KMS-11 (cell line): ENCODE results near the gene SACS.

ENCODE experiments used
- H2AFZ ChIP-seq: fragments of 200-600 bp; sonication (generic); 2 replicates; pipeline ENCODE4 v1.6.1; 2016; ENCODE audit warnings: antibody characterized with exemption, mixed run types, low read depth
- H3K27ac ChIP-seq: fragments of 200-600 bp; sonication (generic); 2 replicates; pipeline ENCODE4 v1.6.1; 2016; ENCODE audit warnings: mild to moderate bottlenecking, mixed run types
- H3K27me3 ChIP-seq: fragments of 200-600 bp; sonication (generic); 2 replicates; pipeline ENCODE4 v1.6.1; 2017; ENCODE audit warnings: mild to moderate bottlenecking, low read depth, mixed run types, moderate library complexity; ENCODE audit not compliant: insufficient read depth
- H3K36me3 ChIP-seq: fragments of 200-600 bp; sonication (generic); 2 replicates; pipeline ENCODE4 v1.6.1; 2017; ENCODE audit warnings: mild to moderate bottlenecking, mixed run types; ENCODE audit not compliant: insufficient read depth
- H3K4me1 ChIP-seq: fragments of 200-600 bp; sonication (generic); 2 replicates; pipeline ENCODE4 v1.6.1; 2016; ENCODE audit warnings: mild to moderate bottlenecking, low read depth, mixed run types; ENCODE audit not compliant: poor library complexity, severe bottlenecking
- H3K4me2 ChIP-seq: fragments of 200-600 bp; sonication (generic); 2 replicates; pipeline ENCODE4 v1.7.0; 2016; ENCODE audit warnings: mild to moderate bottlenecking, mixed run types
- H3K4me3 ChIP-seq: fragments of 200-600 bp; sonication (generic); IDR thresholded peaks from 2 replicates; pipeline ENCODE4 v1.6.1; 2017; ENCODE audit warnings: low read depth, low read length, mixed read lengths; ENCODE audit not compliant: insufficient read depth
- H3K79me2 ChIP-seq: fragments of 200-600 bp; sonication (generic); 2 replicates; pipeline ENCODE4 v1.6.1; 2016; ENCODE audit warnings: low read depth, mixed run types; ENCODE audit not compliant: insufficient read depth
- H3K9ac ChIP-seq: fragments of 200-600 bp; sonication (generic); 2 replicates; pipeline ENCODE4 v1.6.1; 2016; ENCODE audit warnings: mild to moderate bottlenecking, mixed run types
- H4K20me1 ChIP-seq: fragments of 200-600 bp; sonication (generic); 2 replicates; pipeline ENCODE4 v1.6.1; 2016; ENCODE audit warnings: mild to moderate bottlenecking, mixed run types; ENCODE audit not compliant: insufficient read depth
- TF ChIP-seq, protein P1 (sequence below): fragments of 200-600 bp; sonication (generic); conservative IDR thresholded peaks from 2 replicates; pipeline ENCODE4 v1.6.1; 2017; ENCODE audit warnings: low read depth, mild to moderate bottlenecking, antibody characterized with exemption, low read length, moderate library complexity, mixed read lengths

The SACS gene

DNA sequence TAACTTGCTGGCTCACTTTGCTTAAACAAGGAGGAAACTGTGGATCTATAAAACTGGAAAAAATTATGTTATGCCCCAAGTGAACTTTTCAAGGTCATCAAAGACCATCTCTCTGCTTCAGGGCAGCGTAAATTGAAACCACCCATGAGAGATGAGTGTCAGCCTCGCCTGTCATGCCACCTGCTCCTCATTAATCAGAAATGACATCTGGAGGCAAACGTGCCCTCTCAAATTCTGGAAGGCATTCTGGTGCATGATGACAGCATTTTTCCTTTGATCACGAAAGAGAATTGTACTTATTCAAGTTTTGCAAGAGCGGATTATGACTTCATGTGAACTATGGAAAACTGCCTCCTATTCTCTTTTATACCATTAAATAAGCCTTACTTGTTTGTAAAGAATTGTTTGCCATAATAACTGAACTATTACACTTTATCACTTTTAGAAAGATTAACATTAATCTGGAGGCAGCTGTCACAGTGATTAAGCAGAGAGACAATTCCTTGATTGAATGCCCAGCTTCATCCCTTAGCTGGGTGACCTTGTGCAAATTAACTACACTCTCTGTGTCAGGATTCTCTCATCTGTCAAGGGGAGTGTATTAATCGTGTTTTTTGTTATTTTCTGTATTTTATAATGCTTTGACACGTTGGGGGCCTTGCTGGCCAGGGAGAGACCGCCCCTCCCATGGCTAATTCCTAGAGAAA is 17.0 kb upstream of the SACS start:
- no peaks in the 10 kb centered on the region for H3K27me3 ChIP-seq
- no peaks in the 10 kb centered on the region for H3K79me2 ChIP-seq
- no peak overlapping the region for H3K27ac ChIP-seq
- TF ChIP-seq, protein P1, sequence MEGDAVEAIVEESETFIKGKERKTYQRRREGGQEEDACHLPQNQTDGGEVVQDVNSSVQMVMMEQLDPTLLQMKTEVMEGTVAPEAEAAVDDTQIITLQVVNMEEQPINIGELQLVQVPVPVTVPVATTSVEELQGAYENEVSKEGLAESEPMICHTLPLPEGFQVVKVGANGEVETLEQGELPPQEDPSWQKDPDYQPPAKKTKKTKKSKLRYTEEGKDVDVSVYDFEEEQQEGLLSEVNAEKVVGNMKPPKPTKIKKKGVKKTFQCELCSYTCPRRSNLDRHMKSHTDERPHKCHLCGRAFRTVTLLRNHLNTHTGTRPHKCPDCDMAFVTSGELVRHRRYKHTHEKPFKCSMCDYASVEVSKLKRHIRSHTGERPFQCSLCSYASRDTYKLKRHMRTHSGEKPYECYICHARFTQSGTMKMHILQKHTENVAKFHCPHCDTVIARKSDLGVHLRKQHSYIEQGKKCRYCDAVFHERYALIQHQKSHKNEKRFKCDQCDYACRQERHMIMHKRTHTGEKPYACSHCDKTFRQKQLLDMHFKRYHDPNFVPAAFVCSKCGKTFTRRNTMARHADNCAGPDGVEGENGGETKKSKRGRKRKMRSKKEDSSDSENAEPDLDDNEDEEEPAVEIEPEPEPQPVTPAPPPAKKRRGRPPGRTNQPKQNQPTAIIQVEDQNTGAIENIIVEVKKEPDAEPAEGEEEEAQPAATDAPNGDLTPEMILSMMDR, result no peak
- no peak overlapping the region for H3K4me2 ChIP-seq
- H3K4me3 ChIP-seq, result no peak overlapping the region
- no peak overlapping the region for H3K9ac ChIP-seq
- H2AFZ ChIP-seq, result no peak overlapping the region
- no peaks in the 10 kb centered on the region for H3K4me1 ChIP-seq
- no peaks in the 10 kb centered on the region for H3K36me3 ChIP-seq
- H4K20me1 ChIP-seq, result no peaks in the 10 kb centered on the region

DNA sequence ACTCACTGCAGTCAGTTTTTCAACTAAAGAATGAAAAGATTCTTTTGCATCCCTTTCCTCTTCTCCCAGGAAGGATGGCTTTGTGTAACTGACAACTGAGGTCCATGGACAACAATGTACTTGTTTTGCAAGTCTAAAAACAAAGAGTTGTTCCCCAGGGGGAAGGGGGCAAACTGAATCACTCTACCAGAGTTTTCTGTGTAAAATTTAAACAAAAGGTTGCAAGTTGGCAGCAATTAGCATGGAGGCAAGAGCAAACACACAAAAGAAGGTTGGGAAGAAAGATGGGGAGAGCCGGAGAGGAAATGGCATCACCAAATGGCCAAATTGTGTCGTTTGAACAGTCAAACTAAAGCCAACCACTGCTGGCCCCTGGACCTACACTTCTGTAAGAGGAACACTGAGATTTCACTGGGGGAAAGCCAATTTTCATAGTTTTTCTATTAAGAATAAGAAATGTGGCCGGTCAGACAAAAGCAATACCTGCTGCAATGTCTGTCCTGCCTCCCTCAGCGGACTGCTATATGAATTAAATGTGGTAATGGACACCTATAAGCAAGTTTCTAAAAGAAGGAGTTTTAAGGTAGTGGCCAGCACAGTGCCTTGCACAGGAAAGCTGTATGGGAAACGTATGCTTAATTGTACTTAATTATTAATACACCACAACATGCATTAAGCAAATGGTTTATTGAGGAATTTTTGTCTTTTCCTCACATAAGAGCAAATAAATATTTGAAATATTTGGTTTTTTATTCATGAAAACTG is 16.1 kb upstream of the SACS start:
- no peak overlapping the region for H3K27ac ChIP-seq
- no peak overlapping the region for H3K4me2 ChIP-seq
- TF ChIP-seq, protein P1, result no peak
- H3K27me3 ChIP-seq, result no peaks in the 10 kb centered on the region
- no peak overlapping the region for H2AFZ ChIP-seq
- no peaks in the 10 kb centered on the region for H3K79me2 ChIP-seq
- no peak overlapping the region for H3K9ac ChIP-seq
- no peaks in the 10 kb centered on the region for H3K36me3 ChIP-seq
- H3K4me1 ChIP-seq, result no peaks in the 10 kb centered on the region
- H4K20me1 ChIP-seq, result no peaks in the 10 kb centered on the region
- no peak overlapping the region for H3K4me3 ChIP-seq

DNA sequence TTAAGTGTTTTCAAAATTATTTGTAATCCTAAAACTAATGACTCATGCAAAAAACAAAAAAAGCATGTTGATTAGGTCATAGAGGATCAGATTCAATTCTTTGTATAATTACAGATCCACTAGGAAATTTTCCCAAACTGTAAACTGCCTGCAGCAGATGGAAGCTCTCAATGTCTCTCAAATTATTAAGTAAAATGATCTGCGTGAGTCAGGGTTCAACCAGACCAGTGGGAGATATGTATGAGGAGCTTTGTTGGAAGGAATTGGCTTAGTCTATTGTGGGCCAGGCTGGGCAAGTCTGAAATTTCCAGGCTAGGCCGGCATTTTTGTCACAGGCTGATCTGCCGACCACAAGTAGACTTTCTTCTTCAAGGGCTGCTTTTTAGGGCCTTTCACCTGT is 14.4 kb upstream of the SACS start:
- no peak overlapping the region for H3K4me3 ChIP-seq
- no peak overlapping the region for H3K4me2 ChIP-seq
- no peaks in the 10 kb centered on the region for H4K20me1 ChIP-seq
- H3K79me2 ChIP-seq, result no peaks in the 10 kb centered on the region
- H3K27ac ChIP-seq, result no peak overlapping the region
- H3K9ac ChIP-seq, result no peak overlapping the region
- H3K27me3 ChIP-seq, result no peaks in the 10 kb centered on the region
- no peak overlapping the region for H2AFZ ChIP-seq
- H3K4me1 ChIP-seq, result no peaks in the 10 kb centered on the region
- TF ChIP-seq, protein P1, result no peak
- no peaks in the 10 kb centered on the region for H3K36me3 ChIP-seq

DNA sequence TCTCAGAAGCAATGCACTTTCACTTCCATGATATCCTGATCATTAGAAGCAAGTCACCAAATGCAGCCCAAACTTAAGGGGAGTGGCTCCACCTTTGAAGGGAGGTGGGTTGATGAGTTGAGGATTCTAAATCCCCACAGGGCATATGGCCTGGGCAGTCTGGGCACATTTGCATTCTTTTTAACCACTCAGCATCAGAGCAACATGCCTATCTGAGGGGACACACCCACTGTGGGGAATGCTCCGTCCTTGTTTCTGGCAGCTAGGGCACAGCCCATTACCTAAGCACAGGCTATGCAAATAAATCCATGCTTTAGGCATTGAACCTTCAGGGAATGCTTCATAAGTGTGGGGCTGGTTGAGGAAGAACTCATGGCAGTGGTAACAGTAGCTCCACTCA is 12.3 kb upstream of the SACS start:
- Histone ChIP-seq H3K36me3 (no peaks in the 10 kb centered on the region), H3K9ac (no peak overlapping the region), H3K27ac (no peak overlapping the region), H3K4me1 (no peaks in the 10 kb centered on the region), H3K27me3 (no peaks in the 10 kb centered on the region), H2AFZ (no peak overlapping the region), H3K79me2 (no peaks in the 10 kb centered on the region), H4K20me1 (no peaks in the 10 kb centered on the region), H3K4me3 (no peak overlapping the region), H3K4me2 (no peak overlapping the region)
- TF ChIP-seq, protein P1, result no peak
